B cell (primary cell): ENCODE results near the gene HHATL. TPM values are rescaled to one million over a fixed set of nuclear protein-coding genes. Genes with fewer than 3 reads are reported as not detected.

Experiments used
- ATAC-seq: fragments of 200-7000 bp; cut with Tn5 transposase; one replicate; pipeline ENCODE4 v1.10.0; 2021; ENCODE audit warnings: low read depth, mild to moderate bottlenecking, moderate number of reproducible peaks, moderate library complexity
- CTCF ChIA-PET: fragments of 350-600 bp; sonication (Branson Sonifier 250); formaldehyde crosslinking; loops from one replicate; lab custom pipeline; 2021; ENCODE audit warnings: antibody characterized with exemption, inconsistent platforms; lab: Charles Lee
- POLR2A ChIA-PET: fragments of 350-600 bp; sonication (Branson Sonifier 250); formaldehyde crosslinking; loops from one replicate; lab custom pipeline; 2021; ENCODE audit warnings: antibody characterized with exemption; lab: Charles Lee
- DNase-seq: peaks from one replicate; pipeline ENCODE4 v3.0.0; 2013
- H2AFZ ChIP-seq: 2 replicates; pipeline ENCODE4 v1.6.1; 2012; ENCODE audit warnings: mild to moderate bottlenecking, low read depth, low read length; ENCODE audit not compliant: insufficient read depth, poor library complexity, severe bottlenecking
- H3K27ac ChIP-seq, 2 donors: 1 replicate in 1 of 2; 2 replicates in 1 of 2; pipeline ENCODE4 v1.5.1; 2012 to 2013; ENCODE audit warnings: low read length in 2 of 2, mild to moderate bottlenecking in 2 of 2, moderate library complexity in 1 of 2
- H3K27me3 ChIP-seq, 4 experiments: fragments of 200-600 bp in 1 of 4; sonication (generic) in 1 of 4; replicated peaks in 1 of 4; 1 replicate in 2 of 4; 2 replicates in 2 of 4; pipeline versions ENCODE4 v1.6.1 to v1.7.0; 2013 to 2016; ENCODE audit warnings: low read length in 3 of 4, mild to moderate bottlenecking in 2 of 4, mixed read lengths in 1 of 4, moderate library complexity in 1 of 4; ENCODE audit not compliant: insufficient read depth in 4 of 4, control insufficient read depth in 3 of 4; ENCODE audit errors: control extremely low read depth in 1 of 4
- H3K36me3 ChIP-seq, 2 experiments: replicated peaks in 1 of 2; 1 replicate in 1 of 2; 2 replicates in 1 of 2; pipeline versions ENCODE4 v1.6.1 to v1.7.1; 2013; ENCODE audit warnings: low read length in 1 of 2; ENCODE audit not compliant: insufficient read depth in 2 of 2, control insufficient read depth in 1 of 2; ENCODE audit errors: control extremely low read depth in 1 of 2, extremely low read depth in 1 of 2
- H3K4me1 ChIP-seq, 2 donors: fragments of 200-600 bp in 1 of 2; sonication (generic) in 1 of 2; 1 replicate in 1 of 2; 2 replicates in 1 of 2; pipeline versions ENCODE4 v1.5.1 to v1.6.1; 2013 to 2017; ENCODE audit warnings: low read length in 2 of 2; ENCODE audit not compliant: control insufficient read depth in 2 of 2, insufficient read depth in 2 of 2
- H3K4me2 ChIP-seq: replicated peaks from 2 replicates; pipeline ENCODE3; 2012; ENCODE audit warnings: mild to moderate bottlenecking, low read depth, low read length; ENCODE audit not compliant: poor library complexity, severe bottlenecking
- H3K4me3 ChIP-seq, 5 experiments: fragments of 200-600 bp in 1 of 5; sonication (generic) in 1 of 5; 1 replicate in 3 of 5; 2 replicates in 2 of 5; pipeline versions ENCODE4 v1.5.1 to v1.7.0; 2011 to 2016; ENCODE audit warnings: low read length in 4 of 5, mild to moderate bottlenecking in 4 of 5, low read depth in 2 of 5, control low read depth in 1 of 5, moderate library complexity in 1 of 5; ENCODE audit not compliant: insufficient read depth in 1 of 5; ENCODE audit errors: control extremely low read depth in 1 of 5, extremely low read depth in 1 of 5
- H3K79me2 ChIP-seq: fragments of 200-600 bp; sonication (generic); one replicate; pipeline ENCODE4 v1.6.0; 2016; ENCODE audit warnings: low read length; ENCODE audit not compliant: control insufficient read depth, insufficient read depth
- H3K9ac ChIP-seq: fragments of 200-600 bp; sonication (generic); 2 replicates; pipeline ENCODE4 v1.6.1; 2017; ENCODE audit warnings: mild to moderate bottlenecking, low read length, moderate library complexity
- H3K9me3 ChIP-seq, 3 donors: one replicate each; pipeline versions ENCODE4 v1.6.1 to v1.7.1; 2013; ENCODE audit warnings: low read length in 2 of 3; ENCODE audit not compliant: control insufficient read depth in 2 of 3, insufficient read depth in 1 of 3; ENCODE audit errors: control extremely low read depth in 1 of 3
- H4K20me1 ChIP-seq: 2 replicates; pipeline ENCODE4 v1.6.0; 2012; ENCODE audit warnings: mild to moderate bottlenecking, low read length; ENCODE audit not compliant: insufficient read depth, control insufficient read depth, poor library complexity, severe bottlenecking
- H3K27ac Mint-ChIP-seq: one replicate; pipeline ENCODE4 v1.8.0; 2021; ENCODE audit warnings: mixed read lengths
- H3K27me3 Mint-ChIP-seq: one replicate; pipeline ENCODE4 v1.8.0; 2021; ENCODE audit warnings: mixed read lengths
- H3K4me1 Mint-ChIP-seq: one replicate; pipeline ENCODE4 v1.8.0; 2021; ENCODE audit warnings: mixed read lengths
- H3K4me3 Mint-ChIP-seq: one replicate; pipeline ENCODE4 v1.8.0; 2021; ENCODE audit warnings: mixed read lengths
- H3K9me3 Mint-ChIP-seq: one replicate; pipeline ENCODE4 v1.8.0; 2022; ENCODE audit warnings: mixed read lengths; ENCODE audit not compliant: insufficient read depth
- EZH2 ChIP-seq: IDR thresholded peaks from 2 replicates; pipeline ENCODE4 v1.6.1; 2012; ENCODE audit warnings: borderline replicate concordance, low read depth, mild to moderate bottlenecking, moderate library complexity, low read length; ENCODE audit not compliant: insufficient read depth, poor library complexity, severe bottlenecking
- WGBS: methylation state at CpG from one replicate; pipeline ENCODE4 v1.1.5; 2013; ENCODE audit warnings: missing lambda C conversion rate; ENCODE audit not compliant: insufficient coverage; 5-methylcytosine and 5-hydroxymethylcytosine counted together
- intact Hi-C: fragments of 100-400 bp; cut with micrococcal nuclease; formaldehyde crosslinking; loops from one replicate; pipeline ENCODE4 v1.10.0; 2022
- polyA plus RNA-seq: library from polyadenylated mRNA; depleted of rRNA; stranded (reverse); fragments of >200 nt; gene quantifications from 2 replicates; pipeline ENCODE4 v1.2.3, GENCODE V29; 2012
- total RNA-seq, 2 donors: library from RNA; stranded (reverse); fragments of 120-200 nt in 1 of 2; gene quantifications; 1 replicate in 1 of 2; 2 replicates in 1 of 2; pipeline versions ENCODE4 v1.2.3 to v1.2.4, GENCODE V29; 2013 to 2022
- TF ChIP-seq, protein P1 (sequence below): fragments of 200-600 bp; IDR thresholded peaks from one replicate; pipeline ENCODE4 v1.8.0; 2022; ENCODE audit warnings: antibody characterized with exemption, mild to moderate bottlenecking

Gene HHATL
- total and polyA plus RNA-seq, 2 donors (not counting 1 experiment from before 2014, with no cell fraction given), result not detected

DNA sequence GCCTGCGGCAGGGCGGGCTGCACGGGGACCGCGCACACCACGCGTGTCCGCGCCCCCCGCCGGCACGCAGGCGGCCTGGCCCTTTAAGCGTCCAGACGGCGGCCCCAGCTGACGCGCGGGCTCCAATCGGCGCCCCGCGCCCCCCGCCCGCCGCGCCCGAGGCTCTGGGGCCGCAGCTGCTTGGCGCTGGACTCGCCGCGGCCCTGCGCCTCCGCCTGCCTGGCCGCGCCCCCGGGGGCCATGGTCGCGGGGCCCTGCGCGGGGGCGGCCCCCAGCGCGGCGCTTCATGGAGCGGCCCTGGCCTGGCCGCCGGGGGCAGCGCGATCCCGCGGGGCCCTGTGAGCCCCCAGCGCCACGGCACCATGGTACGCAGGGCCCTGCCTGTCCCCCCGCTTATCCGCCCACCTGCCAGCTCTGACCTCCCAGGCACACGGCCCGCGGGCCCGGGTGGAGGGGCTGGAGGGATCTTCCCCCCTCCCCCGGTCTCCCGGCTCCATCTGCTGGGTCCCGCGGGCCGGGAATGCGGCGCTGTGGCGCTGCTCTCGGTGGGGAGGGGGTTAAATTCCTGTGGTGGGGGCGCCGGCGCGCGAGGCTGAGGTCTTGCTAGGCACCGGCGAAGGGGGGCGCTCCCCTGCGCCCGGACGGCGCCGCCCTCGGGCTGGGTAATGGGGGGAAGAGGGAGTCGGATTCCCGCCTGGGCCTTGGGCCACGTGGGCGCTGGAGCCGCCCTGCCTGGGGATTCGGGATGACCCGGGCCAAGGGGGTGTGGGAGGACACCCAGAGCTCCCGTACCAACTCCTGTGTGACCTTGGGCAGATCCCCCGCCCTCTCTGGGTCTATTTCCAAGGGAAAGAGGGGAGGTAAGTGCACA is 48.0 kb downstream of the HHATL start:
- Histone ChIP-seq H3K79me2 (no peaks in the 10 kb centered on the region), H3K27ac (no peak overlapping the region), H3K9ac (peak overlapping the region; percentile 59), H3K9me3 (peaks cover 0 to 4% (median 0%) of the 10 kb centered on the region in 3 donors), H3K27me3 (peaks cover 0 to 21% (median 1%) of the 10 kb centered on the region in 4 experiments), H2AFZ (peak overlapping the region; percentile 65), H3K4me2 (peak overlapping the region; percentile 88), H3K4me1 (peaks cover 25 to 30% of the 10 kb centered on the region in 2 donors), H4K20me1 (no peaks in the 10 kb centered on the region), H3K36me3 (no peaks in the 10 kb centered on the region), H3K4me3 (peak overlapping the region in 4 of 5 experiments; percentile 28 to 56 (median 50))
- H3K9me3 Mint-ChIP-seq, result no peaks in the 10 kb centered on the region
- no peak for TF ChIP-seq EZH2
- TF ChIP-seq, protein P1, sequence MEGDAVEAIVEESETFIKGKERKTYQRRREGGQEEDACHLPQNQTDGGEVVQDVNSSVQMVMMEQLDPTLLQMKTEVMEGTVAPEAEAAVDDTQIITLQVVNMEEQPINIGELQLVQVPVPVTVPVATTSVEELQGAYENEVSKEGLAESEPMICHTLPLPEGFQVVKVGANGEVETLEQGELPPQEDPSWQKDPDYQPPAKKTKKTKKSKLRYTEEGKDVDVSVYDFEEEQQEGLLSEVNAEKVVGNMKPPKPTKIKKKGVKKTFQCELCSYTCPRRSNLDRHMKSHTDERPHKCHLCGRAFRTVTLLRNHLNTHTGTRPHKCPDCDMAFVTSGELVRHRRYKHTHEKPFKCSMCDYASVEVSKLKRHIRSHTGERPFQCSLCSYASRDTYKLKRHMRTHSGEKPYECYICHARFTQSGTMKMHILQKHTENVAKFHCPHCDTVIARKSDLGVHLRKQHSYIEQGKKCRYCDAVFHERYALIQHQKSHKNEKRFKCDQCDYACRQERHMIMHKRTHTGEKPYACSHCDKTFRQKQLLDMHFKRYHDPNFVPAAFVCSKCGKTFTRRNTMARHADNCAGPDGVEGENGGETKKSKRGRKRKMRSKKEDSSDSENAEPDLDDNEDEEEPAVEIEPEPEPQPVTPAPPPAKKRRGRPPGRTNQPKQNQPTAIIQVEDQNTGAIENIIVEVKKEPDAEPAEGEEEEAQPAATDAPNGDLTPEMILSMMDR, result no peak
- peaks cover 7% of the 10 kb centered on the region for H3K27me3 Mint-ChIP-seq
- ATAC-seq, result peak; percentile 55
- no peak for DNase-seq
- WGBS, result 4% methylated on average over 86 of the region's 94 CpGs
- H3K27ac Mint-ChIP-seq, result no peak overlapping the region
- intact Hi-C loops, result loop anchor here (1.0 kb wide), 1 partner anchor 119 kb away; the partner anchor contains the start of gene CCDC13
- peaks cover 21% of the 10 kb centered on the region for H3K4me1 Mint-ChIP-seq
- ChIA-PET POLR2A (interaction anchor here (0.5 kb wide), 1 partner anchor 93 kb away, joined by 4 read pairs; no protein-coding TSS in a partner anchor), CTCF (no interaction called here)
- H3K4me3 Mint-ChIP-seq, result peak overlapping the region; percentile 86
